Choroid plexus epithelial cell (primary cell): ENCODE data around the gene FOXJ2.
"Not testable (repeated sequence)": the region's sequence is repeated elsewhere in the genome, so short reads cannot be mapped to it uniquely, and the experiment has no call there.

Source experiments
- DNase-seq: peaks from one replicate; pipeline ENCODE4 v3.0.0-alpha.2; 2010; ENCODE audit warnings: low read depth
- H3K4me3 ChIP-seq: 2 replicates; pipeline ENCODE4 v1.5.1; 2011; ENCODE audit warnings: low read depth, mild to moderate bottlenecking, control low read depth, low read length, moderate library complexity
- TF ChIP-seq, protein P1 (sequence below): conservative IDR thresholded peaks from 2 replicates; pipeline ENCODE4 v1.5.1; 2011; ENCODE audit warnings: low read depth, mild to moderate bottlenecking, control low read depth, inconsistent platforms, low read length, moderate library complexity

The FOXJ2 gene

GRCh38 chr12:7994731-7995205 lies 37.7 kb upstream of the FOXJ2 start:
- peak; percentile 74 for DNase-seq
- TF ChIP-seq, protein P1, sequence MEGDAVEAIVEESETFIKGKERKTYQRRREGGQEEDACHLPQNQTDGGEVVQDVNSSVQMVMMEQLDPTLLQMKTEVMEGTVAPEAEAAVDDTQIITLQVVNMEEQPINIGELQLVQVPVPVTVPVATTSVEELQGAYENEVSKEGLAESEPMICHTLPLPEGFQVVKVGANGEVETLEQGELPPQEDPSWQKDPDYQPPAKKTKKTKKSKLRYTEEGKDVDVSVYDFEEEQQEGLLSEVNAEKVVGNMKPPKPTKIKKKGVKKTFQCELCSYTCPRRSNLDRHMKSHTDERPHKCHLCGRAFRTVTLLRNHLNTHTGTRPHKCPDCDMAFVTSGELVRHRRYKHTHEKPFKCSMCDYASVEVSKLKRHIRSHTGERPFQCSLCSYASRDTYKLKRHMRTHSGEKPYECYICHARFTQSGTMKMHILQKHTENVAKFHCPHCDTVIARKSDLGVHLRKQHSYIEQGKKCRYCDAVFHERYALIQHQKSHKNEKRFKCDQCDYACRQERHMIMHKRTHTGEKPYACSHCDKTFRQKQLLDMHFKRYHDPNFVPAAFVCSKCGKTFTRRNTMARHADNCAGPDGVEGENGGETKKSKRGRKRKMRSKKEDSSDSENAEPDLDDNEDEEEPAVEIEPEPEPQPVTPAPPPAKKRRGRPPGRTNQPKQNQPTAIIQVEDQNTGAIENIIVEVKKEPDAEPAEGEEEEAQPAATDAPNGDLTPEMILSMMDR = no peak
- no peak overlapping the region for H3K4me3 ChIP-seq

DNA sequence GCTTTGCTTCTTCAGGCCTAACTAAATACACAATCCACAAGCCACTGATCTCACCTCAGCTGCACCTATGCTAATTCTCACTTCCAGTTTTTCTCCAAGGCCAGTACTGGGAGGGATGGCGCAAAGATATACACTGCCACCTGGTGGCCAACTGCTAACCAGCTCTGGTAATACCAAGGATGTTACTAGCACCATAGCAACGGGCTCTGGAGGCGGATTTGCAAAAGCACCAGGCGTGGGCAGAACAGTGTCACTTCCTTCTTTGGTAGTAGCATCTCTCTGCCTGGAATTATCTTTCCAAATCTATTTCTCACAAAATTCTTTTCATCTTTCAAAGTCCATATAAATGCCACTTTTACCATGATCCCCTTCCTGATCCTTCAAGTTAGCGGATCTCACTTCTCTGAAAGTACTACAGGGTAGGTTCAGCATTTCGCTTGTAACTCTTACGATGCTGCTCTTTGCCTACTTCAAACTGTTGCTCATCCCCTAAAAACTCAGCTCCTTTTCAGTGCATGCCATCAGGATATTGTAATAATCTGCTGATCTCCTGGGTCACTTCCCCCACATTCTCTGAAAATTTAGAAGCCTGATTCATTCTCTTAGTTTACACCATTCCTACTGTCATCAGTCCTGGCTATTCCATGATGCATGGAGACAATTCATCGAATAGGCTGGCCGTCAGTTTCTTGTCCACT lies 37.1 kb upstream of the FOXJ2 start:
- TF ChIP-seq, protein P1 = peak; percentile 78
- peak; percentile 94 for DNase-seq
- no peak overlapping the region for H3K4me3 ChIP-seq

DNA sequence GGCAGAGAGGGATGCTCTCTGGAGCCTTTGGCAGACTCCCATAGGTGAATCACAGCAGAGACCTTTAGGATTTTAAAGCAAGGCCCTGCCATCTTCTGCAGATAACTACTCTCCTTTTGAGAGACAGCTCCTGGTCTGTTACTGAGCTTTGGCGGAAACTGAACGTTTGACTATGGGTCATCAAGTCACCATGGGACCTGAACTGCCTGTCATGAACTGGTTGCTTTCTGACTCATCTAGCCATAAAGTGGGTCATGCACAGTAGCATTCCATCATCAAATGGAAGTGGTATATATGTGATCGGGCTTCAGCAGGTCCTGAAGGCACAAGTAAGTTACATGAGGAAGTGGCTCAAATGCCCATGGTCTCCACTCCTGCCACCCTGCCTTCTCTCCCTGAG lies 31.7 kb upstream of the FOXJ2 start:
- DNase-seq, H3K4me3 ChIP-seq: not testable (repeated sequence)

DNA sequence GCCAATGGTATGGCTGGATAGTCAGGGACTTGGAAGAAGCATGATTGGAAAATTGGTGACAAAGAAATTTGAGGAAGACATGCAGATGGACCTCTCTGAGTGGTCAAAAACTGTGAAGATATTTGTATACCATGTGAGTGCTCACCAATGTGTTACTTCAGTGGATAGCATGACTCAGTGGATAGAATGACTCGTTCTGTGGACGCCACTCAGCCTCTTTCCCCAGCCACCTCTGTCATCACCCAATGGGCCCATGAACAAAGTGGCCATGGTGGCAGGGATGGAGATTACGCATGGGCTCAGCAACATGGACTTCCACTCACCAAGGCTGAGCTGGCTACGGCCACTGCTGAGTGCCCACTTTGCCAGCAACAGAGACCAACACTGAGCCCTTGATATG lies 31.0 kb upstream of the FOXJ2 start:
- not testable (repeated sequence) for H3K4me3 ChIP-seq, DNase-seq

DNA sequence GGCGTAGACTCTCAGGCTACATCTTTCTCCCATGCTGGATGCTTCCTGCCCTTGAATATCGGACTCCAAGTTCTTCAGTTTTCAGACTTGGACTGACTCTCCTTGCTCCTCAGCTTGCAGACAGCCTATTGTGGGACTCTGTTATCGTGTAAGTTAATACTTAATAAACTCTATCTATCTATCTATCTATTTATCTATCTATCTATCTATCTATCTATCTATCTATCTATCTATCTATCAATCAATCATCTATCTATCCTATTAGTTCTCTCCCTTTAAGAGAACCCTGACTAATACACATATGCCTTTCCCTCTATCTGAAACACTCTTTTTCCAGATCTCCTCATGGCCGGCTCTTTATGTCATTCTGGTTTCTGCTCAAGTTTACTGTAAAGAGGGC lies 27.6 kb upstream of the FOXJ2 start:
- not testable (repeated sequence) for DNase-seq, H3K4me3 ChIP-seq

GRCh38 chr12:8011331-8011730 lies 21.2 kb upstream of the FOXJ2 start:
- peak; percentile 64 for DNase-seq
- H3K4me3 ChIP-seq = no peak overlapping the region

GRCh38 chr12:8012651-8013309 lies 19.7 kb upstream of the FOXJ2 start:
- no peak for DNase-seq
- TF ChIP-seq, protein P1 = no peak
- H3K4me3 ChIP-seq = no peak overlapping the region

More at GRCh38 chr12:8011331-8011730, 21.2 kb upstream of the FOXJ2 start:
- TF ChIP-seq, protein P1 = no peak

DNA sequence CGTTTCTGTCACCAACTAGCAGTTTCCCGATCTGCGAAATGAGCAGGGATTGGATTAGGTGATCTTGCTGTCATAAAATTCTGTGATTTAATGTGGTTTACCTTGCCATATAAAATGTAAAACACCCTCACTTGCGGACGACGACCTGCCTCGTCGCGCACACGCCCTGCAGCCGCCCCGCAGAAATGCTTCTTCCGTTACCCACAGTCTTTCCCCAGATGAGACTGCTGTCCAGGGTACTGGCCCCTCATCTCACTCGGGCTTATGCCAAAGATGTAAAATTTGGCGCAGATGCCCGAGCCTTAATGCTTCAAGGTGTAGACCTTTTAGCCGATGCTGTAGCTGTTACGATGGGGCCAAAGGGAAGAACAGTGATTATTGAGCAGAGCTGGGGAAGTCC lies 17.7 kb upstream of the FOXJ2 start:
- no peak overlapping the region for H3K4me3 ChIP-seq
- no peak for DNase-seq
- TF ChIP-seq, protein P1 = no peak

DNA sequence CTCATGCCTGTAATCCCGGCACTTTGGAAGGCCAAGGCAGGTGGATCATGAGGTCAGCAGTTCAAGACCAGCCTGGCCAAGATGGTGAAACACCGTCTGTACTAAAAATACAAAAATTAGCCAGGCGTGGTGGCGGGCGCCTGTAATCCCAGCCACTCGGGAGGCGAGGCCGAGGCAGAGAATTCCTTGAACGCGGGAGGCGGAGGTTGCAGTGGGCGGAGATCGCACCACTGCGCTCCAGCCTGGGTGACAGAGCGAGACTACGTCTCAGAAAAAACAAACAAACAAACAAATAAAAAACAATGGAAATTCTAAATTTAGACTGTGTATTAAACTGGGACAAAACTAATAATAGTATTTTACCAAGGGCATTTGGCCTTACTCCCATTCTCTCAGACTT lies 14.3 kb upstream of the FOXJ2 start:
- DNase-seq, H3K4me3 ChIP-seq: not testable (repeated sequence)
